Hair follicle dermal papilla cell (primary cell): ENCODE results near the gene PALD1. TPM values are rescaled to one million over a fixed set of nuclear protein-coding genes. Genes with fewer than 3 reads are reported as not detected.

Experiments used
- total RNA-seq: library from RNA; depleted of rRNA; stranded (reverse); fragments of >200 nt; gene quantifications from 2 replicates; pipeline ENCODE4 v1.2.3, GENCODE V29; 2012

PALD1 gene
- 0.12 and 0.16 TPM in 2 replicates for total RNA-seq

GRCh38 chr10:70478191-70479164 lies at the start of gene PALD1:
Gene PALD1, plus strand, starts transcription at chr10:70478767. Its CDS starts 47,185 bp downstream, at chr10:70525952.

GRCh38 chr10:70441161-70441894 lies 37.2 kb upstream of the PALD1 start, which contains the start of gene NODAL:
Gene NODAL, minus strand, starts transcription at chr10:70441681. Its CDS starts 14 bp downstream, at chr10:70441667.

GRCh38 chr10:70602665-70603448 lies 124.3 kb downstream of the PALD1 start, which contains the start of gene PRF1:
Gene PRF1, minus strand, starts transcription at chr10:70602741. Its CDS starts 1,839 bp downstream, at chr10:70600902.

Other genes with a start within 250 kb of the PALD1 start
- gene PPA1, start 245.3 kb upstream of the PALD1 start, total RNA-seq: 138 and 158 TPM in 2 replicates
- gene NPFFR1, start 194.8 kb upstream of the PALD1 start, total RNA-seq: not detected in 2 replicates
- 3.8 and 4.7 TPM in 2 replicates for gene LRRC20, start 96.1 kb upstream of the PALD1 start, total RNA-seq
- gene EIF4EBP2, start 74.6 kb upstream of the PALD1 start, total RNA-seq: 58.5 and 63.9 TPM in 2 replicates
- gene NODAL, start 37.1 kb upstream of the PALD1 start, total RNA-seq: not detected in 2 replicates
- gene PRF1, start 124.0 kb downstream of the PALD1 start, total RNA-seq: not detected in 2 replicates
- gene ADAMTS14, start 193.7 kb downstream of the PALD1 start, total RNA-seq: 12.4 and 15.6 TPM in 2 replicates